Epithelial cell of esophagus (primary cell): Measurements from ENCODE around the gene CAMK1D.
A peak's percentile ranks its signal among the peaks of the same experiment; 100 is the strongest.

Experiments used
- DNase-seq: peaks from one replicate; pipeline ENCODE4 v3.0.0; 2010; ENCODE audit warnings: low read depth
- H3K4me3 ChIP-seq: 2 replicates; pipeline ENCODE4 v1.5.1; 2011; ENCODE audit warnings: mild to moderate bottlenecking, low read length, control low read depth
- TF ChIP-seq, protein P1 (sequence below): IDR thresholded peaks from 2 replicates; pipeline ENCODE4 v1.5.1; 2011; ENCODE audit warnings: low read depth, mild to moderate bottlenecking, low read length, control low read depth, inconsistent platforms; ENCODE audit not compliant: insufficient read depth; ENCODE audit errors: missing control alignments

Gene CAMK1D

DNA sequence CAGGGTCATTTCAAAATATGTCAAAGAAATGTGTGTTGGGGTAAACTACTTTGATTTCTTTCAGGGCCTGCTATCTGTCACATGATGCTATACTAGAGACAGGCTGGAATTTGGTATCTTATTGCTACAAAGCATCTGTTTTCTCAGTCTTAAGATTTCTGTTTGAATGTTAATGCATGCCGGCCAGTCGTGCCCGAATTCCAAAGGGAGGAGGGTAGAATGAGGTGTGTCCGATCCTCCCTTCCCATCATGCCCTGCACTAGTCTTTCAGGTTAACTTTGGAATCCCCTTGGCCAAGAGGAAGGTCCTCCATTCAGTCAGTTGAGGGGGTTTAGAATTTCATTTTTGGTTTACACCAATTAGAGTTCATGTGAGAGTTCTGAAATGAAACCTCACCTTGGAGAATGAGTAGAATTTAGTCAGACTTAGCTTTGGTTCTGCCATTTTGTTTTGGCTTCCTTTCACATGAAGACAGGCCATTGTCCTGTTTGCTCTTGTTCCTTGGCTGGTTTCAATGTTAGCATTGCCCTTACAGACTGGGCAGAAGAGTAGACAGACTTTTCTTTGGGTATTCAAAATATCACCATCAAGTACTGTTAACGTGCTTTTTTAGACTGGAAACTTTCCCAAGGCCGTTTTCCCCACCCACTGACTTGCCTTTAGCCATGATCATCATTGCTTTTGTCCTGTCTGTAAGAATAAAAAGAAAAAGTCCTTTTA lies 95.8 kb downstream of the CAMK1D start:
- no peak for DNase-seq
- TF ChIP-seq, protein P1, sequence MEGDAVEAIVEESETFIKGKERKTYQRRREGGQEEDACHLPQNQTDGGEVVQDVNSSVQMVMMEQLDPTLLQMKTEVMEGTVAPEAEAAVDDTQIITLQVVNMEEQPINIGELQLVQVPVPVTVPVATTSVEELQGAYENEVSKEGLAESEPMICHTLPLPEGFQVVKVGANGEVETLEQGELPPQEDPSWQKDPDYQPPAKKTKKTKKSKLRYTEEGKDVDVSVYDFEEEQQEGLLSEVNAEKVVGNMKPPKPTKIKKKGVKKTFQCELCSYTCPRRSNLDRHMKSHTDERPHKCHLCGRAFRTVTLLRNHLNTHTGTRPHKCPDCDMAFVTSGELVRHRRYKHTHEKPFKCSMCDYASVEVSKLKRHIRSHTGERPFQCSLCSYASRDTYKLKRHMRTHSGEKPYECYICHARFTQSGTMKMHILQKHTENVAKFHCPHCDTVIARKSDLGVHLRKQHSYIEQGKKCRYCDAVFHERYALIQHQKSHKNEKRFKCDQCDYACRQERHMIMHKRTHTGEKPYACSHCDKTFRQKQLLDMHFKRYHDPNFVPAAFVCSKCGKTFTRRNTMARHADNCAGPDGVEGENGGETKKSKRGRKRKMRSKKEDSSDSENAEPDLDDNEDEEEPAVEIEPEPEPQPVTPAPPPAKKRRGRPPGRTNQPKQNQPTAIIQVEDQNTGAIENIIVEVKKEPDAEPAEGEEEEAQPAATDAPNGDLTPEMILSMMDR = no peak
- H3K4me3 ChIP-seq = no peak overlapping the region

DNA sequence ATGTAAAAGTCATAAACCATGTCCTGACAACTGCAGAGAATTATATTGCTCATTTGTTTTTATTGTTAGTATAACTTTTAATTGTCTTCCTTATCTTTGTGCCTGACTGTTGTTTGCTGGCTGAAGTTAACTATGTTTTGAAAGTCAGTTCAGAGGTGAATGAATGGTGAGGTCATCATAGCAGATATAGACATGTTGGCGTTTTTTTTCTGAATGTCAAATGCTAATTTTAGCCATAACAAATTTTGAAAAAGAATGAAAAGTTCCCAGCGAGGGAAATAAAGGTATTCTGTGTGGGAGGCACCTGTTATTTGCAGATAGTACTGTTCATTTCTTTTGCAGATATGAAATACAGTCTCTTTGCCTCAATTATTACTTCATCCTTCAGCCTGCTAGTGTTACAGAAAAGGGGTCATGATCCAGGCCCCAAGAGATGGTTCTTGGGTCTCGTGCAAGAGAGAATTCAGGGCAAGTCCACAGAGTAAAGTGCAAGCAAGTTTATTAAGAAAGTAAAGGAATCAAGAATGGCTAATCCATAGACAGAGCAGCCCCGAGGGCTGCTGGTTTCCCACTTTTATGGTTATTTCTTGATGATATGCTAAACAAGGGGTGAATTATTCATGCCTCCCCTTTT lies 96.5 kb downstream of the CAMK1D start:
- peak; percentile 11 for DNase-seq
- TF ChIP-seq, protein P1 = no peak
- no peak overlapping the region for H3K4me3 ChIP-seq

DNA sequence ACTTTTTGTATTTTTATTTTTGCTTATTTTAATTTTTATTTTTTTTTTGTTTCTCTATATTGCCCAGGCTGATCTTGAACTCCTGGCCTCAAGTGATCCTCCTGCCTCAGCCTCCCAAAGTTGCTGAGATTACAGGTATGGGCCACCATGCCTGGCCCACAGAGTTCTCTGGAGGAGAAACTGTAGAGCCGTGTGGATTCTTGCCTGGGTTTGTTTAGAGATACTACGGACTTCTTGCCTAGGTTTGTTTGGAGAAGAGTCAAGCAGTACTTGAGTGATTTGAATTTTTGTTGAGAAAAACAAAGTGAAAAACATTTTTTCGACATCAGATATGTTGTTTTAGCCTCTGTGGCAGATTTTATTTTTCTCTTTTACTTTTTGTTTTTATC lies 99.0 kb downstream of the CAMK1D start:
- H3K4me3 ChIP-seq = no peak overlapping the region
- no peak for DNase-seq
- TF ChIP-seq, protein P1 = no peak

DNA sequence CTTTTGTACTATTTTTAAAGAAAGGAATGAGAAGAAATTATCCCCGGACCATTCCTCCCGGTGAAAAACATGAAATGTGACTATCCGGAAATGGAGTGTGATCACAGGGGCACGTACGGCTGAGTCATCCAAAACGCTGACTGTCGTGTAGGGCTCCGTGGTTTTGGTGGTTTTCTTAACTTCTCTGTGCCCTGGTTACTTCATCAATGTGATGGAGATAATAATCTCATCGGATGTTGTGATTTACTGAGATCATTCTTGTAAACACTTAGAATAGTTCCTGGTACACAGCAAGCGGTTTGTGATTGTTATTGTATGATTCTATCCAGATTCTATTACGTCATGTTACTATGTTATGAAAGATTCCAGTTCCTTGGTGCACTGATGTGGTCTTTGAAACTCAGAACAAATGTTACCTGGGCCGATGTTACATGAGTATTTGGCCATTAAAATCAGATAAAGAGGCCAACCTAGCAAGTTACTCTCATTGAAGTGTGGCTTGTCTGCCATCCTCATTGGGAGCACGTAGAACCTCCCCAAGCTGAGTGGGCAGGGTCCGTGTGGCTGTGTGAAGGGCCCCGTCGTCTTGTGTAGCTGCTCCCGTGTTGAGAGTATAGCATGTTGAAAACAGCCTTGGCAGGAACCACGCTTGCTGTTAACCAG lies 99.5 kb downstream of the CAMK1D start:
- TF ChIP-seq, protein P1 = no peak
- no peak overlapping the region for H3K4me3 ChIP-seq
- DNase-seq = peak; percentile 61

DNA sequence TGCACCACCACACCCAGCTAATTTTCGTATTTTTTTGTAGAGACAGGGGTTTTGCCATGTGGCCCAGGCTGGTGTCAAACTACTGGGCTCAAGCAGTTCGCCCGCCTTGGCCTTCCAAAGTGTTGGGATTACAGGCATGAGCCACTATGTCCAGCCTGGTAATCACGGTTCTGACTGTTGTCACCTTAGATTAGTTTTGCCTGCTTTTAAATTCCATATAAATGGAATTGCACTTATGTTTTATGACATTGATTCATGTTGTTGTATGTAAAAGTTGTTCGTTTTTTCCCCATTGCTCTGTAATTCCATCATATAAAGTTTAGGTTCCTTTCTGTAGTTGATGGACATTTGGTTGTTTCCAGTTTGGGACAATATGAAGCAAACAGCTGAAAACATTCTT lies 106.0 kb downstream of the CAMK1D start:
- TF ChIP-seq, protein P1 = no peak
- DNase-seq = no peak
- H3K4me3 ChIP-seq = no peak overlapping the region

DNA sequence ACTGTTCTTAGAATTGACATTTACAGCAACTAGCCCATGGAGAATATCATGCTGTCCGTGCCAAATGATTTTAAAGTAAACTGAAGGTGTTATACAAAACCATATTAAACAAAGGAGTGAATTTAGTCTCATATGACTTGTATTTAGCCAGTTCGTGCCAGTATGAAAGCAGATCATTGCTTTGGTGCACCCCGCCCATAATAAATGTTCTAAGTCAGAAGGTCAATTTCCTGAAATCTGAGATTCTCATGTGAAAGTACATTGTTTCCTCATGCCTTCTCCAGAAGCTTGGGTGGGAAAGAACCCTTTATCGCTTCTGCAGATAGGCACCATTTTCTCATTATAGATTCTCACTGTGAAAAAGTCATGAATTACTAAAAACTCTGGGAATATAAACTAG lies 106.4 kb downstream of the CAMK1D start:
- TF ChIP-seq, protein P1 = no peak
- H3K4me3 ChIP-seq = no peak overlapping the region
- DNase-seq = no peak
